ENCODE data around the gene MOB3A.
"Not testable (repeated sequence)": the region's sequence is repeated elsewhere in the genome, so short reads cannot be mapped to it uniquely, and the experiment has no call there.

The MOB3A gene

GRCh38 chr19:2038284-2039088, 57.6 kb downstream of the MOB3A start:
- Histone ChIP-seq H3K4me1 (ENCODE audit: control insufficient read depth, insufficient read depth, low read length) (peaks cover 23% of the 10 kb centered on the region), H3K27me3 (replicated peaks; ENCODE audit: control insufficient read depth, insufficient read depth, low read length) (no peaks in the 10 kb centered on the region), H3K9me3 (ENCODE audit: control insufficient read depth, low read length) (peaks cover 8% of the 10 kb centered on the region), H3K36me3 (ENCODE audit: control insufficient read depth, insufficient read depth, low read length, severe bottlenecking) (peaks cover 57% of the 10 kb centered on the region), H3K9ac (ENCODE audit: low read length) (no peak overlapping the region), H3K4me3 (ENCODE audit: low read length) (no peak overlapping the region)
- DNase-seq (ENCODE audit: low read depth): no peak

GRCh38 chr19:2037651-2038255, 58.4 kb downstream of the MOB3A start:
- no peak overlapping the region for H3K9ac ChIP-seq (ENCODE audit: low read length)
- peaks cover 8% of the 10 kb centered on the region for H3K9me3 ChIP-seq (ENCODE audit: control insufficient read depth, low read length)
- peaks cover 17% of the 10 kb centered on the region for H3K4me1 ChIP-seq (ENCODE audit: control insufficient read depth, insufficient read depth, low read length)
- H3K36me3 ChIP-seq (ENCODE audit: control insufficient read depth, insufficient read depth, low read length, severe bottlenecking): peaks cover 49% of the 10 kb centered on the region
- H3K27me3 ChIP-seq (replicated peaks; ENCODE audit: control insufficient read depth, insufficient read depth, low read length): no peaks in the 10 kb centered on the region
- DNase-seq (ENCODE audit: low read depth): no peak
- H3K4me3 ChIP-seq (ENCODE audit: low read length): no peak overlapping the region

GRCh38 chr19:2036424-2036823, 59.7 kb downstream of the MOB3A start:
- peaks cover 39% of the 10 kb centered on the region for H3K36me3 ChIP-seq (ENCODE audit: control insufficient read depth, insufficient read depth, low read length, severe bottlenecking)
- peaks cover 8% of the 10 kb centered on the region for H3K9me3 ChIP-seq (ENCODE audit: control insufficient read depth, low read length)
- no peak overlapping the region for H3K9ac ChIP-seq (ENCODE audit: low read length)
- no peak for DNase-seq (ENCODE audit: low read depth)
- no peaks in the 10 kb centered on the region for H3K27me3 ChIP-seq (replicated peaks; ENCODE audit: control insufficient read depth, insufficient read depth, low read length)
- H3K4me1 ChIP-seq (ENCODE audit: control insufficient read depth, insufficient read depth, low read length): peaks cover 24% of the 10 kb centered on the region
- no peak overlapping the region for H3K4me3 ChIP-seq (ENCODE audit: low read length)

- H3K27me3 ChIP-seq (replicated peaks; ENCODE audit: control insufficient read depth, insufficient read depth, low read length): no peaks in the 10 kb centered on the region
- H3K4me3 ChIP-seq (ENCODE audit: low read length): no peak overlapping the region
- DNase-seq (ENCODE audit: low read depth): no peak
- no peak overlapping the region for H3K9ac ChIP-seq (ENCODE audit: low read length)
- H3K9me3 ChIP-seq (ENCODE audit: control insufficient read depth, low read length): peaks cover 8% of the 10 kb centered on the region
- peaks cover 17% of the 10 kb centered on the region for H3K4me1 ChIP-seq (ENCODE audit: control insufficient read depth, insufficient read depth, low read length)
- peaks cover 31% of the 10 kb centered on the region for H3K36me3 ChIP-seq (ENCODE audit: control insufficient read depth, insufficient read depth, low read length, severe bottlenecking)
These were observed 60.5 kb downstream of the MOB3A start for GRCh38 chr19:2035590-2035991.

- peak; percentile 57 for DNase-seq (ENCODE audit: low read depth)
- peaks cover 8% of the 10 kb centered on the region for H3K9me3 ChIP-seq (ENCODE audit: control insufficient read depth, low read length)
- peaks cover 25% of the 10 kb centered on the region for H3K36me3 ChIP-seq (ENCODE audit: control insufficient read depth, insufficient read depth, low read length, severe bottlenecking)
- H3K4me1 ChIP-seq (ENCODE audit: control insufficient read depth, insufficient read depth, low read length): peaks cover 15% of the 10 kb centered on the region
- no peak overlapping the region for H3K4me3 ChIP-seq (ENCODE audit: low read length)
- H3K9ac ChIP-seq (ENCODE audit: low read length): no peak overlapping the region
- H3K27me3 ChIP-seq (replicated peaks; ENCODE audit: control insufficient read depth, insufficient read depth, low read length): no peaks in the 10 kb centered on the region
These were observed 61.2 kb downstream of the MOB3A start for GRCh38 chr19:2034729-2035589.

- H3K4me3 ChIP-seq (ENCODE audit: low read length); H3K9ac ChIP-seq (ENCODE audit: low read length); DNase-seq (ENCODE audit: low read depth); H3K27me3 ChIP-seq (replicated peaks; ENCODE audit: control insufficient read depth, insufficient read depth, low read length); H3K9me3 ChIP-seq (ENCODE audit: control insufficient read depth, low read length): not testable (repeated sequence)
- Histone ChIP-seq H3K4me1 (ENCODE audit: control insufficient read depth, insufficient read depth, low read length) (peaks cover 15% of the 10 kb centered on the region), H3K36me3 (ENCODE audit: control insufficient read depth, insufficient read depth, low read length, severe bottlenecking) (peaks cover 18% of the 10 kb centered on the region)
These were observed 61.9 kb downstream of the MOB3A start for GRCh38 chr19:2034253-2034652.

- Histone ChIP-seq H3K4me3 (ENCODE audit: low read length) (no peak overlapping the region), H3K4me1 (ENCODE audit: control insufficient read depth, insufficient read depth, low read length) (peaks cover 16% of the 10 kb centered on the region), H3K9ac (ENCODE audit: low read length) (no peak overlapping the region), H3K9me3 (ENCODE audit: control insufficient read depth, low read length) (peaks cover 8% of the 10 kb centered on the region), H3K27me3 (replicated peaks; ENCODE audit: control insufficient read depth, insufficient read depth, low read length) (no peaks in the 10 kb centered on the region), H3K36me3 (ENCODE audit: control insufficient read depth, insufficient read depth, low read length, severe bottlenecking) (peaks cover 14% of the 10 kb centered on the region)
- DNase-seq (ENCODE audit: low read depth): no peak
These were observed 62.3 kb downstream of the MOB3A start for GRCh38 chr19:2033825-2034159.

- no peak overlapping the region for H3K9ac ChIP-seq (ENCODE audit: low read length)
- H3K4me1 ChIP-seq (ENCODE audit: control insufficient read depth, insufficient read depth, low read length): peaks cover 21% of the 10 kb centered on the region
- no peaks in the 10 kb centered on the region for H3K27me3 ChIP-seq (replicated peaks; ENCODE audit: control insufficient read depth, insufficient read depth, low read length)
- peaks cover 9% of the 10 kb centered on the region for H3K36me3 ChIP-seq (ENCODE audit: control insufficient read depth, insufficient read depth, low read length, severe bottlenecking)
- H3K4me3 ChIP-seq (ENCODE audit: low read length): no peak overlapping the region
- DNase-seq (ENCODE audit: low read depth): no peak
- H3K9me3 ChIP-seq (ENCODE audit: control insufficient read depth, low read length): peaks cover 8% of the 10 kb centered on the region
These were observed 62.9 kb downstream of the MOB3A start for GRCh38 chr19:2033115-2033824.

- H3K27me3 ChIP-seq (replicated peaks; ENCODE audit: control insufficient read depth, insufficient read depth, low read length): no peaks in the 10 kb centered on the region
- H3K9ac ChIP-seq (ENCODE audit: low read length): peak overlapping the region; percentile 86
- peak overlapping the region; percentile 59 for H3K4me3 ChIP-seq (ENCODE audit: low read length)
- DNase-seq (ENCODE audit: low read depth): peak; percentile 93
- peaks cover under 1% of the 10 kb centered on the region for H3K36me3 ChIP-seq (ENCODE audit: control insufficient read depth, insufficient read depth, low read length, severe bottlenecking)
- H3K9me3 ChIP-seq (ENCODE audit: control insufficient read depth, low read length): peaks cover 8% of the 10 kb centered on the region
- H3K4me1 ChIP-seq (ENCODE audit: control insufficient read depth, insufficient read depth, low read length): peaks cover 28% of the 10 kb centered on the region
These were observed 63.7 kb downstream of the MOB3A start for GRCh38 chr19:2032296-2032941.

GRCh38 chr19:2027361-2027760, 68.8 kb downstream of the MOB3A start:
- no peaks in the 10 kb centered on the region for H3K27me3 ChIP-seq (replicated peaks; ENCODE audit: control insufficient read depth, insufficient read depth, low read length)
- H3K9me3 ChIP-seq (ENCODE audit: control insufficient read depth, low read length): peaks cover 4% of the 10 kb centered on the region
- no peaks in the 10 kb centered on the region for H3K36me3 ChIP-seq (ENCODE audit: control insufficient read depth, insufficient read depth, low read length, severe bottlenecking)
- peak; percentile 96 for DNase-seq (ENCODE audit: low read depth)
- peaks cover 29% of the 10 kb centered on the region for H3K4me1 ChIP-seq (ENCODE audit: control insufficient read depth, insufficient read depth, low read length)
- H3K9ac ChIP-seq (ENCODE audit: low read length): peak overlapping the region; percentile 73
- H3K4me3 ChIP-seq (ENCODE audit: low read length): peak overlapping the region; percentile 45
